IMR-90 (cell line): ENCODE results near the gene BTBD17. TPM values are rescaled to one million over a fixed set of nuclear protein-coding genes. Genes with fewer than 3 reads are reported as not detected.

Experiments used
- ELK1 ChIP-seq: fragments of 150-350 bp; IDR thresholded peaks from 2 replicates; pipeline ENCODE4 v1.6.1; 2016; ENCODE audit warnings: low read depth, mild to moderate bottlenecking, low read length, moderate library complexity, borderline replicate concordance
- polyA plus RNA-seq, 3 experiments: library from polyadenylated mRNA; depleted of rRNA; stranded (reverse); fragments of >200 nt; gene quantifications; 2 replicates each; pipeline ENCODE4 v1.2.3, GENCODE V29; 2012; ENCODE audit warnings: low replicate concordance in 1 of 3
- total RNA-seq: library from RNA; depleted of rRNA; stranded (reverse); fragments of >200 nt; gene quantifications from 2 replicates; pipeline ENCODE4 v1.2.3, GENCODE V29; 2012

Gene BTBD17
- total and polyA plus RNA-seq, 2 of the 4 experiments (the other 2 are of a cell fraction): not detected

DNA sequence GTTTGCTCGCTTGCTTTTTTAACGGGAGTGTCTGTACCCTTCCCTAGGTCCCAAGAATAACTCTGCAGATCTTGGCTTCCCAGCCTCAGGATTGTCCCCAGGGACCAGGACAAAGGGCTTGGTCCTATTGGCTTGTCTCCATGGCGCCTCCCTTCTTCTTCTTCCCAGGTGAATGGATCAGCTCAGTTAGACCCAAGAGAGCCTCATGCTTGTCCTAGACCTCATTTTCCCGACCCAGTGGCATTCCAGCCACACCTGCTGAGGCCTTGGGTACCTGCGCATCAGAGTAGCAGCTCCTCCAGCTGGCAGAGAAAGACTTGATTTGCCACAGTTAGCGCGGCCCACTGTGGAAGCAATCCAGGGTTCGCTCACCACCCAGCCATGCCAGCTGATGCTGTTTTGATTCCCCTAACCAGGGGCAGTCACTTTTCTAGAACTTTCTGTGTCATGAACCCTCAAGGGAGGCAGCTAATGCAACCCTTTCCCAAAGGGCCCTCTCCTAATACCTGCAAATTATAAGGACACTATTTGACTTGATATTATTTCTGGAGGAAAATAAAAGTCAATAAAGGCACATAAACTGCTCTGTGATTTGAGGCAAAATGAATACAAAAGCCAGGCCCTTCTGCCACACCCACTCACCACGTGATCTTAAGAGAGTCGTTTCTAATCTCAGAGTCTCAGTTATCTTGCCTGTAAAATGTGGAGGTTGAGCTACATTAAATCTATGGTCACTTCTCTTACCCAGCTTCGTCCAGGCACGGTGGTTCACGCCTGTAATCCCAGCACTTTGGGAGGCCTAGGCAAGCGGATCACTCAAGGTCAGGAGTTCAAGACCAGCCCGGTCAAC, 19.5 kb upstream of the BTBD17 start (continued):
- TF ChIP-seq ELK1: no peak
